SK-N-SH (cell line): ENCODE measurements around the gene LATS2. TPM values are rescaled to one million over a fixed set of nuclear protein-coding genes. Genes with fewer than 3 reads are reported as not detected.

Experiments
- CTCF ChIA-PET: fragments of 300-600, 350-600 bp; formaldehyde crosslinking; extraction: SDS; loops from one replicate; lab custom pipeline; 2021; lab: Yijun Ruan, JAX
- POLR2A ChIA-PET: fragments of 350-600 bp; sonication (Branson Sonifier 250); formaldehyde crosslinking; extraction: SDS; loops from one replicate; lab custom pipeline; 2020; ENCODE audit warnings: antibody characterized with exemption, inconsistent platforms; lab: Yijun Ruan, JAX
- DNase-seq: peaks from one replicate; pipeline ENCODE4 v3.0.0; 2012
- H2AFZ ChIP-seq: fragments of 200-600 bp; sonication (generic); 2 replicates; pipeline ENCODE4 v1.8.1; 2016; ENCODE audit warnings: antibody characterized with exemption, mild to moderate bottlenecking, low read depth
- H3F3A ChIP-seq: fragments of 200-600 bp; sonication (generic); replicated peaks from 2 replicates; pipeline ENCODE3; 2016; ENCODE audit warnings: antibody characterized with exemption, mild to moderate bottlenecking; ENCODE audit not compliant: insufficient read depth
- H3K27ac ChIP-seq, 2 experiments: fragments of 200-500 bp in 1 of 2; fragments of 200-600 bp in 1 of 2; sonication (Bioruptor generic) in 1 of 2; sonication (generic), shearing (Covaris generic) in 1 of 2; 2 replicates each; pipeline versions ENCODE4 v1.5.1 to v1.6.1; 2014 to 2016; ENCODE audit warnings: low read depth in 2 of 2, inconsistent platforms in 1 of 2, low read length in 1 of 2, mild to moderate bottlenecking in 1 of 2, mixed read lengths in 1 of 2
- H3K27me3 ChIP-seq: fragments of 200-600 bp; sonication (generic), shearing (Covaris generic); 2 replicates; pipeline ENCODE4 v1.6.1; 2016; ENCODE audit warnings: mixed run types; ENCODE audit not compliant: insufficient read depth
- H3K36me3 ChIP-seq, 2 experiments: fragments of 200-500 bp in 1 of 2; fragments of 200-600 bp in 1 of 2; sonication (Bioruptor generic) in 1 of 2; sonication (generic) in 1 of 2; replicated peaks in 1 of 2; 2 replicates each; pipeline versions ENCODE3 to v1.5.1; 2014 to 2016; ENCODE audit warnings: low read length in 1 of 2, mild to moderate bottlenecking in 1 of 2; ENCODE audit not compliant: insufficient read depth in 2 of 2, control insufficient read depth in 1 of 2
- H3K4me1 ChIP-seq, 2 experiments: fragments of 200-500 bp in 1 of 2; fragments of 200-600 bp in 1 of 2; sonication (Bioruptor generic) in 1 of 2; sonication (generic), shearing (Covaris generic) in 1 of 2; 2 replicates each; pipeline versions ENCODE4 v1.5.1 to v1.6.1; 2014 to 2016; ENCODE audit warnings: low read depth in 1 of 2, low read length in 1 of 2, mixed run types in 1 of 2; ENCODE audit not compliant: insufficient read depth in 2 of 2, control insufficient read depth in 1 of 2
- H3K4me2 ChIP-seq: fragments of 200-600 bp; sonication (generic), shearing (Covaris generic); 2 replicates; pipeline ENCODE4 v1.6.1; 2017; ENCODE audit warnings: mixed run types
- H3K4me3 ChIP-seq, 2 experiments: fragments of 200-500 bp in 1 of 2; fragments of 200-600 bp in 1 of 2; sonication (Bioruptor generic) in 1 of 2; sonication (generic), shearing (Covaris generic) in 1 of 2; 2 replicates each; pipeline versions ENCODE4 v1.5.1 to v1.8.1; 2014 to 2016; ENCODE audit warnings: low read depth in 2 of 2, inconsistent platforms in 1 of 2, low read length in 1 of 2, mild to moderate bottlenecking in 1 of 2, mixed read lengths in 1 of 2, moderate library complexity in 1 of 2
- H3K79me2 ChIP-seq: fragments of 200-600 bp; sonication (generic); 2 replicates; pipeline ENCODE4 v1.8.1; 2017; ENCODE audit warnings: mild to moderate bottlenecking; ENCODE audit not compliant: insufficient read depth
- H3K9ac ChIP-seq: fragments of 200-600 bp; sonication (generic); 2 replicates; pipeline ENCODE4 v1.6.1; 2017; ENCODE audit warnings: mixed run types
- H3K9me2 ChIP-seq: fragments of 200-600 bp; sonication (generic); 2 replicates; pipeline ENCODE4 v1.6.1; 2017; ENCODE audit warnings: mixed run types
- H3K9me3 ChIP-seq: fragments of 200-600 bp; sonication (generic); 2 replicates; pipeline ENCODE4 v1.6.1; 2017; ENCODE audit warnings: mixed run types, mild to moderate bottlenecking, moderate library complexity
- H4K20me1 ChIP-seq: fragments of 200-600 bp; sonication (generic); 2 replicates; pipeline ENCODE4 v1.6.1; 2017; ENCODE audit warnings: mild to moderate bottlenecking, mixed run types; ENCODE audit not compliant: insufficient read depth
- FOSL2 ChIP-seq: IDR thresholded peaks from 2 replicates; pipeline ENCODE4 v1.4.0; 2012; ENCODE audit warnings: low read depth, mild to moderate bottlenecking, moderate library complexity, borderline replicate concordance
- FOXM1 ChIP-seq: IDR thresholded peaks from 2 replicates; pipeline ENCODE4 v1.4.0; 2012; ENCODE audit warnings: low read depth, mild to moderate bottlenecking
- GABPA ChIP-seq: IDR thresholded peaks from 2 replicates; pipeline ENCODE4 v1.4.0; 2012; ENCODE audit warnings: low read depth, mild to moderate bottlenecking
- GATA2 ChIP-seq: sonication (generic); formaldehyde crosslinking; IDR thresholded peaks from 2 replicates; pipeline ENCODE4 v1.5.0; 2020; ENCODE audit warnings: mild to moderate bottlenecking, missing genetic modification reagents
- JUND ChIP-seq: IDR thresholded peaks from 2 replicates; pipeline ENCODE4 v1.4.0; 2012
- NRF1 ChIP-seq: IDR thresholded peaks from 2 replicates; pipeline ENCODE4 v1.6.1; 2012; ENCODE audit warnings: low read depth, mild to moderate bottlenecking, low read length
- POLR2AphosphoS5 ChIP-seq: IDR thresholded peaks from 2 replicates; pipeline ENCODE4 v1.6.1; 2012; ENCODE audit warnings: low read depth, low read length
- SIN3A ChIP-seq: IDR thresholded peaks from 2 replicates; pipeline ENCODE4 v1.6.1; 2012; ENCODE audit warnings: low read depth, mild to moderate bottlenecking, low read length, moderate library complexity, borderline replicate concordance
- TAF1 ChIP-seq: IDR thresholded peaks from 2 replicates; pipeline ENCODE4 v1.6.1; 2012; ENCODE audit warnings: low read depth, mild to moderate bottlenecking, low read length, moderate library complexity, borderline replicate concordance
- TCF12 ChIP-seq: IDR thresholded peaks from 2 replicates; pipeline ENCODE4 v1.4.0; 2012
- WGBS: methylation state at CpG from one replicate; pipeline ENCODE4 v1.1.6; 2017; ENCODE audit warnings: low lambda C conversion rate; 5-methylcytosine and 5-hydroxymethylcytosine counted together
- polyA plus RNA-seq, 3 experiments: library from polyadenylated mRNA; depleted of rRNA; stranded (reverse); fragments of >200 nt; gene quantifications; 2 replicates each; pipeline ENCODE4 v1.2.3, GENCODE V29; 2012
- TF ChIP-seq, protein P1 (sequence below): fragments of 150-350 bp; IDR thresholded peaks from 2 replicates; pipeline ENCODE4 v1.6.1; 2017; ENCODE audit warnings: antibody characterized with exemption, low read length, low read depth, borderline replicate concordance
- TF ChIP-seq, protein P2 (sequence below): IDR thresholded peaks from 2 replicates; pipeline ENCODE4 v1.4.0; 2012; ENCODE audit warnings: low read depth, borderline replicate concordance
- TF ChIP-seq, protein P3 (sequence below): fragments of 200-600 bp; sonication (generic); IDR thresholded peaks from 2 replicates; pipeline ENCODE4 v1.6.1; 2017; ENCODE audit warnings: antibody characterized with exemption, mild to moderate bottlenecking, moderate library complexity
- TF ChIP-seq, protein P4 (sequence below): fragments of 150-350 bp; IDR thresholded peaks from 2 replicates; pipeline ENCODE4 v1.6.1; 2016; ENCODE audit warnings: mild to moderate bottlenecking, low read depth, low read length
- TF ChIP-seq, protein P5 (sequence below): IDR thresholded peaks from 2 replicates; pipeline ENCODE4 v1.4.0; 2012; ENCODE audit warnings: low read depth
- TF ChIP-seq, protein P6 (sequence below): IDR thresholded peaks from 2 replicates; pipeline ENCODE4 v1.6.1; 2012; ENCODE audit warnings: mild to moderate bottlenecking, low read depth, low read length, moderate library complexity

LATS2 gene
- polyA plus RNA-seq, 1 of the 3 experiments (the other 2 are of a cell fraction) = 19.6 TPM

DNA sequence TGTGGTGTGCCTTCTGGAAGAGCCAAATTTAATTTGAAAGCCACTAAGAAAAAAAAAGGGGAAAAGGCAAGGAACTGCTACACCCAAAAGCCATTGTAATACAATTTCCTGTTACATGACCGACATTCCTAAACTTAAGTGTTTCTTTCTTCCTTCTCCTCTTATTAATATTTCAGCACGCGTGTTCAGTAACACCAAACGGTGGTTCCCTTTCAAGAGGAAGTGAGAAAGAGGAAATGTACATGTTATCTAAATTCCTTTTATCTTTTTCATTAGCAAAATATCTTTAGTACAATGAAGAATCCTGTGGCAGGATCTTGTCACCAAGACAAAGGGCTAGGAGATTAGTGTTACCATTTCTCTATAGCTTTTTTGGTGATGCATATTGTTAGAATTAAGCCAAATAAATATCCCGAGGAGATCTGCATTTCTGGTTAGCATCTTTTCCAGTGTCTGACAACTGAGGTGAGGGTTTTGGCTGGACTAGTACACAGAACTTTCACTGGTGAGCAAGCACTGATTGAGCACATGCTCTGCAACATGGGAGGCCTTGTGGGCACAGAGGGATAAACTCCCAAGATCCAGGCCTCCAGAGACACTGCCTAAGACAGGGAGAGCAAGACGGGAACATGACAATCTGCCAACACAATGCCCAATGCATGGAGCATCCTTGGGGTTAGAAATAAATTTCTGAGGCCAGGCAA, 22.1 kb downstream of the LATS2 start:
- no peak overlapping the region; the same call in 1 of the 2 replicates for H3K9ac ChIP-seq
- TF ChIP-seq JUND (no peak), GATA2 (CRISPR knock-in tag) (no peak), NRF1 (no peak), TCF12 (no peak), POLR2AphosphoS5 (no peak), FOXM1 (no peak), GABPA (no peak), FOSL2 (no peak)
- TF ChIP-seq, protein P1, sequence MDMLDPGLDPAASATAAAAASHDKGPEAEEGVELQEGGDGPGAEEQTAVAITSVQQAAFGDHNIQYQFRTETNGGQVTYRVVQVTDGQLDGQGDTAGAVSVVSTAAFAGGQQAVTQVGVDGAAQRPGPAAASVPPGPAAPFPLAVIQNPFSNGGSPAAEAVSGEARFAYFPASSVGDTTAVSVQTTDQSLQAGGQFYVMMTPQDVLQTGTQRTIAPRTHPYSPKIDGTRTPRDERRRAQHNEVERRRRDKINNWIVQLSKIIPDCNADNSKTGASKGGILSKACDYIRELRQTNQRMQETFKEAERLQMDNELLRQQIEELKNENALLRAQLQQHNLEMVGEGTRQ = no peak
- TF ChIP-seq, protein P2, sequence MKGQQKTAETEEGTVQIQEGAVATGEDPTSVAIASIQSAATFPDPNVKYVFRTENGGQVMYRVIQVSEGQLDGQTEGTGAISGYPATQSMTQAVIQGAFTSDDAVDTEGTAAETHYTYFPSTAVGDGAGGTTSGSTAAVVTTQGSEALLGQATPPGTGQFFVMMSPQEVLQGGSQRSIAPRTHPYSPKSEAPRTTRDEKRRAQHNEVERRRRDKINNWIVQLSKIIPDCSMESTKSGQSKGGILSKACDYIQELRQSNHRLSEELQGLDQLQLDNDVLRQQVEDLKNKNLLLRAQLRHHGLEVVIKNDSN = no peak
- no peaks in the 10 kb centered on the region for H3K27me3 ChIP-seq
- ChIA-PET POLR2A (no interaction called here), CTCF (no interaction called here)
- peaks cover 0 to 37% of the 10 kb centered on the region in 2 experiments; a peak in 3 of 4 replicates for H3K4me1 ChIP-seq
- no peaks in the 10 kb centered on the region for H3K9me2 ChIP-seq
- H2AFZ ChIP-seq = no peak overlapping the region
- H3K4me3 ChIP-seq = no peak overlapping the region
- peaks cover 0 to 10% of the 10 kb centered on the region in 2 experiments for H3K36me3 ChIP-seq
- no peak for DNase-seq
- peaks cover 93% of the 10 kb centered on the region for H4K20me1 ChIP-seq
- H3K4me2 ChIP-seq = peak overlapping the region; percentile 24; the same call in 1 of the 2 replicates
- WGBS = 59% methylated on average over 6 of the region's 6 CpGs
- H3K9me3 ChIP-seq = no peaks in the 10 kb centered on the region
- peak overlapping the region in 1 of 2 experiments; percentile 49; a peak in 2 of 4 replicates for H3K27ac ChIP-seq
- peaks cover 18% of the 10 kb centered on the region for H3F3A ChIP-seq
- H3K79me2 ChIP-seq = peaks cover 100% of the 10 kb centered on the region

DNA sequence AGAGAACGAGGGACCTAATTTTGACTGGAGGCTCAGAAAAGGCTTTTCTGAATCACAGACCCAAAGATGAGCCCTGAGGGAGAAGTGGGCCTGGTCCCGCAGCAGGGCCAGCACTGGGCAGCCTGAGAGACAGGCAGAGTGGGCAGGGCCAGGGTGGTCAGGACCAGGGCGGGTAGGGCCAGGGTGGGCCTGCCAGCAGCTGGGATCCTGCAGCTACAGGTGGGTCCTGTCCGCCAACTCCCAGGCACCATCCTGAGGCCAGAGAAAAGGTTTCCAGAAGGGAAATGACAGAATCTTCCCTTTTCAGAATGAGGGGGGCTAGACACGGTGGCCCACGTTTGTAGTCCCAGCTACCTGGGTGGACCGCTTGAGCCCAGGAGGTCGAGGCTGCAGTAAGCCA, 23.7 kb downstream of the LATS2 start:
- 77% methylated on average over 8 of the region's 8 CpGs for whole genome bisulfite sequencing
- H3K9me3 ChIP-seq = no peaks in the 10 kb centered on the region
- peaks cover 100% of the 10 kb centered on the region for H3K79me2 ChIP-seq
- H3K36me3 ChIP-seq = peaks cover 0 to 4% of the 10 kb centered on the region in 2 experiments
- DNase-seq = no peak
- H2AFZ ChIP-seq = no peak overlapping the region
- H3K4me3 ChIP-seq = no peak overlapping the region
- ChIA-PET CTCF (no interaction called here), POLR2A (no interaction called here)
- peaks cover 0 to 36% of the 10 kb centered on the region in 2 experiments; a peak in 3 of 4 replicates for H3K4me1 ChIP-seq
- no peaks in the 10 kb centered on the region for H3K27me3 ChIP-seq
- no peak overlapping the region for H3K4me2 ChIP-seq
- H3F3A ChIP-seq = peaks cover 6% of the 10 kb centered on the region
- no peaks in the 10 kb centered on the region for H3K9me2 ChIP-seq
- no peak overlapping the region for H3K27ac ChIP-seq
- no peak overlapping the region for H3K9ac ChIP-seq
- peaks cover 95% of the 10 kb centered on the region for H4K20me1 ChIP-seq
- TF ChIP-seq, protein P3, sequence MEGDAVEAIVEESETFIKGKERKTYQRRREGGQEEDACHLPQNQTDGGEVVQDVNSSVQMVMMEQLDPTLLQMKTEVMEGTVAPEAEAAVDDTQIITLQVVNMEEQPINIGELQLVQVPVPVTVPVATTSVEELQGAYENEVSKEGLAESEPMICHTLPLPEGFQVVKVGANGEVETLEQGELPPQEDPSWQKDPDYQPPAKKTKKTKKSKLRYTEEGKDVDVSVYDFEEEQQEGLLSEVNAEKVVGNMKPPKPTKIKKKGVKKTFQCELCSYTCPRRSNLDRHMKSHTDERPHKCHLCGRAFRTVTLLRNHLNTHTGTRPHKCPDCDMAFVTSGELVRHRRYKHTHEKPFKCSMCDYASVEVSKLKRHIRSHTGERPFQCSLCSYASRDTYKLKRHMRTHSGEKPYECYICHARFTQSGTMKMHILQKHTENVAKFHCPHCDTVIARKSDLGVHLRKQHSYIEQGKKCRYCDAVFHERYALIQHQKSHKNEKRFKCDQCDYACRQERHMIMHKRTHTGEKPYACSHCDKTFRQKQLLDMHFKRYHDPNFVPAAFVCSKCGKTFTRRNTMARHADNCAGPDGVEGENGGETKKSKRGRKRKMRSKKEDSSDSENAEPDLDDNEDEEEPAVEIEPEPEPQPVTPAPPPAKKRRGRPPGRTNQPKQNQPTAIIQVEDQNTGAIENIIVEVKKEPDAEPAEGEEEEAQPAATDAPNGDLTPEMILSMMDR = no peak
- TF ChIP-seq TAF1 (no peak), SIN3A (no peak), NRF1 (no peak), FOXM1 (no peak), TCF12 (no peak)
- TF ChIP-seq, protein P4, sequence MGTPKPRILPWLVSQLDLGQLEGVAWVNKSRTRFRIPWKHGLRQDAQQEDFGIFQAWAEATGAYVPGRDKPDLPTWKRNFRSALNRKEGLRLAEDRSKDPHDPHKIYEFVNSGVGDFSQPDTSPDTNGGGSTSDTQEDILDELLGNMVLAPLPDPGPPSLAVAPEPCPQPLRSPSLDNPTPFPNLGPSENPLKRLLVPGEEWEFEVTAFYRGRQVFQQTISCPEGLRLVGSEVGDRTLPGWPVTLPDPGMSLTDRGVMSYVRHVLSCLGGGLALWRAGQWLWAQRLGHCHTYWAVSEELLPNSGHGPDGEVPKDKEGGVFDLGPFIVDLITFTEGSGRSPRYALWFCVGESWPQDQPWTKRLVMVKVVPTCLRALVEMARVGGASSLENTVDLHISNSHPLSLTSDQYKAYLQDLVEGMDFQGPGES = no peak
- TF ChIP-seq, protein P5, sequence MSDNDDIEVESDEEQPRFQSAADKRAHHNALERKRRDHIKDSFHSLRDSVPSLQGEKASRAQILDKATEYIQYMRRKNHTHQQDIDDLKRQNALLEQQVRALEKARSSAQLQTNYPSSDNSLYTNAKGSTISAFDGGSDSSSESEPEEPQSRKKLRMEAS = no peak
- TF ChIP-seq, protein P1 = no peak
- TF ChIP-seq, protein P6, sequence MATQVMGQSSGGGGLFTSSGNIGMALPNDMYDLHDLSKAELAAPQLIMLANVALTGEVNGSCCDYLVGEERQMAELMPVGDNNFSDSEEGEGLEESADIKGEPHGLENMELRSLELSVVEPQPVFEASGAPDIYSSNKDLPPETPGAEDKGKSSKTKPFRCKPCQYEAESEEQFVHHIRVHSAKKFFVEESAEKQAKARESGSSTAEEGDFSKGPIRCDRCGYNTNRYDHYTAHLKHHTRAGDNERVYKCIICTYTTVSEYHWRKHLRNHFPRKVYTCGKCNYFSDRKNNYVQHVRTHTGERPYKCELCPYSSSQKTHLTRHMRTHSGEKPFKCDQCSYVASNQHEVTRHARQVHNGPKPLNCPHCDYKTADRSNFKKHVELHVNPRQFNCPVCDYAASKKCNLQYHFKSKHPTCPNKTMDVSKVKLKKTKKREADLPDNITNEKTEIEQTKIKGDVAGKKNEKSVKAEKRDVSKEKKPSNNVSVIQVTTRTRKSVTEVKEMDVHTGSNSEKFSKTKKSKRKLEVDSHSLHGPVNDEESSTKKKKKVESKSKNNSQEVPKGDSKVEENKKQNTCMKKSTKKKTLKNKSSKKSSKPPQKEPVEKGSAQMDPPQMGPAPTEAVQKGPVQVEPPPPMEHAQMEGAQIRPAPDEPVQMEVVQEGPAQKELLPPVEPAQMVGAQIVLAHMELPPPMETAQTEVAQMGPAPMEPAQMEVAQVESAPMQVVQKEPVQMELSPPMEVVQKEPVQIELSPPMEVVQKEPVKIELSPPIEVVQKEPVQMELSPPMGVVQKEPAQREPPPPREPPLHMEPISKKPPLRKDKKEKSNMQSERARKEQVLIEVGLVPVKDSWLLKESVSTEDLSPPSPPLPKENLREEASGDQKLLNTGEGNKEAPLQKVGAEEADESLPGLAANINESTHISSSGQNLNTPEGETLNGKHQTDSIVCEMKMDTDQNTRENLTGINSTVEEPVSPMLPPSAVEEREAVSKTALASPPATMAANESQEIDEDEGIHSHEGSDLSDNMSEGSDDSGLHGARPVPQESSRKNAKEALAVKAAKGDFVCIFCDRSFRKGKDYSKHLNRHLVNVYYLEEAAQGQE = no peak
